H1 (cell line): ENCODE data around the gene ZBTB24. TPM values are rescaled to one million over a fixed set of nuclear protein-coding genes. Genes with fewer than 3 reads are reported as not detected.

Experiments used
- CTCF ChIA-PET: fragments of 300-600 bp; sonication (Branson Sonifier 250); formaldehyde crosslinking; loops from one replicate; lab custom pipeline; 2021; ENCODE audit not compliant: partially characterized antibody; lab: Charles Lee
- POLR2A ChIA-PET: fragments of 300-600 bp; sonication (Branson Sonifier 250); formaldehyde crosslinking; loops from one replicate; lab custom pipeline; 2021; ENCODE audit warnings: inconsistent platforms; ENCODE audit not compliant: partially characterized antibody; lab: Charles Lee
- DNase-seq, 2 experiments: peaks; one replicate each; pipeline versions ENCODE4 v3.0.0 to v3.0.0-alpha.2; 2010 to 2022; ENCODE audit warnings: low spot score in 2 of 2, low read depth in 1 of 2, mixed read lengths in 1 of 2
- FAIRE-seq: peaks from 2 replicates; lab custom pipeline; 2011; peaks lifted over from hg19 to GRCh38; lab: Jason Lieb, UNC
- H2AFZ ChIP-seq: 2 replicates; pipeline ENCODE4 v1.8.1; 2012; ENCODE audit warnings: low read length, inconsistent platforms
- H2AK5ac ChIP-seq: 2 replicates; pipeline ENCODE4 v1.6.1; 2013; ENCODE audit warnings: low read depth, low read length
- H2BK120ac ChIP-seq: replicated peaks from 2 replicates; pipeline ENCODE3; 2013; ENCODE audit warnings: low read depth, low read length, inconsistent platforms
- H2BK12ac ChIP-seq: 2 replicates; pipeline ENCODE4 v1.6.1; 2013; ENCODE audit warnings: low read depth, low read length
- H2BK15ac ChIP-seq: 2 replicates; pipeline ENCODE4 v1.6.1; 2013; ENCODE audit warnings: low read length
- H2BK20ac ChIP-seq: 2 replicates; pipeline ENCODE4 v1.6.1; 2013; ENCODE audit warnings: low read length
- H2BK5ac ChIP-seq: 2 replicates; pipeline ENCODE4 v1.6.1; 2013; ENCODE audit warnings: low read depth, low read length
- H3K14ac ChIP-seq: 2 replicates; pipeline ENCODE4 v1.6.1; 2013; ENCODE audit warnings: inconsistent platforms; ENCODE audit not compliant: insufficient read length
- H3K18ac ChIP-seq: 2 replicates; pipeline ENCODE4 v1.6.1; 2013; ENCODE audit warnings: low read length; ENCODE audit errors: extremely low read depth
- H3K23ac ChIP-seq: 2 replicates; pipeline ENCODE4 v1.6.1; 2013; ENCODE audit warnings: inconsistent platforms; ENCODE audit not compliant: insufficient read length
- H3K23me2 ChIP-seq: 2 replicates; pipeline ENCODE4 v1.6.1; 2013; ENCODE audit warnings: low read depth, low read length
- H3K27ac ChIP-seq: 2 replicates; pipeline ENCODE4 v1.6.1; 2011; ENCODE audit warnings: low read depth, low read length, inconsistent platforms
- H3K27me3 ChIP-seq, 4 experiments: replicated peaks in 1 of 4; 1 replicate in 1 of 4; 2 replicates in 3 of 4; pipeline versions ENCODE4 v1.6.1 to v1.8.1; 2011 to 2013; ENCODE audit warnings: low read length in 3 of 4, mild to moderate bottlenecking in 3 of 4, inconsistent platforms in 2 of 4, mixed read lengths in 2 of 4, moderate library complexity in 1 of 4; ENCODE audit not compliant: control insufficient read depth in 3 of 4, insufficient read depth in 3 of 4; ENCODE audit errors: extremely low read depth in 1 of 4
- H3K36me3 ChIP-seq, 4 experiments: 2 replicates each; pipeline versions ENCODE4 v1.6.1 to v1.8.1; 2011 to 2013; ENCODE audit warnings: mild to moderate bottlenecking in 4 of 4, low read length in 3 of 4, moderate library complexity in 2 of 4, control low read depth in 1 of 4, inconsistent platforms in 1 of 4; ENCODE audit not compliant: insufficient read depth in 4 of 4, control insufficient read depth in 2 of 4
- H3K4ac ChIP-seq: replicated peaks from 2 replicates; pipeline ENCODE3; 2013; ENCODE audit warnings: low read length, low read depth, mixed read lengths, inconsistent platforms; ENCODE audit not compliant: insufficient read length
- H3K4me1 ChIP-seq, 4 experiments: replicated peaks in 1 of 4; 1 replicate in 1 of 4; 2 replicates in 3 of 4; pipeline versions ENCODE4 v1.6.1 to v1.8.1; 2011 to 2013; ENCODE audit warnings: low read length in 3 of 4, inconsistent platforms in 2 of 4, mixed read lengths in 1 of 4; ENCODE audit not compliant: insufficient read depth in 4 of 4, control insufficient read depth in 3 of 4
- H3K4me2 ChIP-seq, 2 experiments: 2 replicates each; pipeline versions ENCODE4 v1.6.1 to v1.8.1; 2011 to 2013; ENCODE audit warnings: low read depth in 2 of 2, low read length in 2 of 2, control low read depth in 1 of 2, inconsistent platforms in 1 of 2, mild to moderate bottlenecking in 1 of 2; ENCODE audit not compliant: insufficient read depth in 1 of 2
- H3K4me3 ChIP-seq, 4 experiments: fragments of 200-600, 300-600 bp in 1 of 4; sonication (generic), shearing (Covaris generic), sonication (Bioruptor Twin) in 1 of 4; 2 replicates each; pipeline versions ENCODE4 v1.5.1 to v1.8.1; 2011 to 2016; ENCODE audit warnings: low read length in 4 of 4, low read depth in 3 of 4, control low read depth in 2 of 4, inconsistent platforms in 2 of 4, mild to moderate bottlenecking in 2 of 4, mixed read lengths in 1 of 4, moderate library complexity in 1 of 4; ENCODE audit not compliant: insufficient read depth in 2 of 4; ENCODE audit errors: extremely low read depth in 1 of 4
- H3K56ac ChIP-seq: replicated peaks from 2 replicates; pipeline ENCODE3; 2013; ENCODE audit warnings: low read depth, mild to moderate bottlenecking, mixed read lengths, low read length, inconsistent platforms; ENCODE audit not compliant: insufficient read length
- H3K79me1 ChIP-seq: 2 replicates; pipeline ENCODE4 v1.6.1; 2013; ENCODE audit warnings: low read depth, low read length, control low read depth
- H3K79me2 ChIP-seq, 2 experiments: 2 replicates each; pipeline versions ENCODE4 v1.6.1 to v1.8.1; 2012 to 2013; ENCODE audit warnings: low read length in 2 of 2, mild to moderate bottlenecking in 2 of 2, inconsistent platforms in 1 of 2; ENCODE audit not compliant: insufficient read depth in 2 of 2, control insufficient read depth in 1 of 2
- H3K9ac ChIP-seq, 4 experiments: replicated peaks in 1 of 4; 1 replicate in 1 of 4; 2 replicates in 3 of 4; pipeline versions ENCODE4 v1.6.1 to v1.8.1; 2011 to 2013; ENCODE audit warnings: low read depth in 3 of 4, low read length in 3 of 4, control low read depth in 2 of 4, mild to moderate bottlenecking in 2 of 4, moderate library complexity in 2 of 4, inconsistent platforms in 1 of 4; ENCODE audit errors: extremely low read depth in 1 of 4
- H3K9me3 ChIP-seq, 2 experiments: 2 replicates each; pipeline versions ENCODE4 v1.6.1 to v1.8.1; 2012 to 2013; ENCODE audit warnings: mild to moderate bottlenecking in 2 of 2, moderate library complexity in 2 of 2, control low read depth in 1 of 2, inconsistent platforms in 1 of 2, low read depth in 1 of 2, low read length in 1 of 2, mixed read lengths in 1 of 2; ENCODE audit not compliant: insufficient read depth in 2 of 2
- H4K20me1 ChIP-seq, 2 experiments: replicated peaks in 1 of 2; 2 replicates each; pipeline versions ENCODE3 to v1.8.1; 2011 to 2013; ENCODE audit warnings: inconsistent platforms in 2 of 2, low read length in 2 of 2, mild to moderate bottlenecking in 1 of 2; ENCODE audit not compliant: insufficient read depth in 2 of 2, control insufficient read depth in 1 of 2
- H4K5ac ChIP-seq: 2 replicates; pipeline ENCODE4 v1.6.1; 2013; ENCODE audit warnings: low read length, low read depth, mixed read lengths, inconsistent platforms; ENCODE audit not compliant: insufficient read length
- H4K8ac ChIP-seq: 2 replicates; pipeline ENCODE4 v1.8.0; 2013; ENCODE audit warnings: mild to moderate bottlenecking, moderate library complexity, low read length, inconsistent platforms; ENCODE audit not compliant: insufficient read depth; ENCODE audit errors: extremely low read depth
- H4K91ac ChIP-seq: replicated peaks from 2 replicates; pipeline ENCODE3; 2013; ENCODE audit warnings: low read length, mixed read lengths, inconsistent platforms; ENCODE audit not compliant: insufficient read length
- ASH2L ChIP-seq: fragments of 200-600, 300-600 bp; sonication (generic); IDR thresholded peaks from one replicate; pipeline ENCODE4 v1.7.1; 2017; ENCODE audit warnings: low read length
- EGR1 ChIP-seq: IDR thresholded peaks from 2 replicates; pipeline ENCODE4 v1.6.1; 2011; ENCODE audit warnings: low read depth, low read length, borderline replicate concordance
- EZH2 ChIP-seq: fragments of 200-600 bp; sonication (generic); IDR thresholded peaks from 2 replicates; pipeline ENCODE4 v1.7.1; 2012; ENCODE audit warnings: low read depth, mild to moderate bottlenecking, moderate library complexity, low read length, inconsistent platforms; ENCODE audit not compliant: severe bottlenecking
- GTF2F1 ChIP-seq: IDR thresholded peaks from 2 replicates; pipeline ENCODE4 v1.6.1; 2012; ENCODE audit warnings: low read depth, low read length, improper control_type of control experiment, borderline replicate concordance
- KDM1A ChIP-seq: fragments of 200-600, 300-600 bp; sonication (generic); IDR thresholded peaks from 2 replicates; pipeline ENCODE4 v1.7.1; 2016; ENCODE audit warnings: mild to moderate bottlenecking, low read length, borderline replicate concordance
- POLR2AphosphoS5 ChIP-seq: IDR thresholded peaks from 2 replicates; pipeline ENCODE4 v1.6.1; 2011; ENCODE audit warnings: low read depth, low read length
- RXRA ChIP-seq: IDR thresholded peaks from 2 replicates; pipeline ENCODE4 v1.6.1; 2011; ENCODE audit warnings: low read depth, mild to moderate bottlenecking, low read length, moderate library complexity; ENCODE audit not compliant: insufficient read depth
- SAP30 ChIP-seq: fragments of 300-600 bp; sonication (generic); IDR thresholded peaks from 2 replicates; pipeline ENCODE4 v1.7.1; 2012; ENCODE audit warnings: low read length, moderate library complexity, mild to moderate bottlenecking, inconsistent platforms; ENCODE audit not compliant: insufficient read depth, insufficient replicate concordance
- SIN3A ChIP-seq, 2 experiments: IDR thresholded peaks in 1 of 2; conservative IDR thresholded peaks in 1 of 2; 2 replicates each; pipeline ENCODE4 v1.6.1; 2011 to 2012; ENCODE audit warnings: low read length in 2 of 2, improper control_type of control experiment in 1 of 2, low read depth in 1 of 2, mild to moderate bottlenecking in 1 of 2
- YY1 ChIP-seq: IDR thresholded peaks from 2 replicates; pipeline ENCODE4 v1.6.1; 2011; ENCODE audit warnings: low read depth, mild to moderate bottlenecking, low read length
- WGBS, 2 experiments: shearing (Covaris generic) in 1 of 2; methylation state at CpG; one replicate each; pipeline versions ENCODE4 v1.1.6 to v1.1.7; 2013 to 2015; ENCODE audit warnings: low lambda C conversion rate in 2 of 2, mixed read lengths in 2 of 2, inconsistent platforms in 1 of 2, low coverage in 1 of 2, missing lambda C conversion rate in 1 of 2; ENCODE audit not compliant: insufficient replicate concordance in 2 of 2, insufficient coverage in 1 of 2, insufficient read length in 1 of 2; ENCODE audit errors: extremely low coverage in 1 of 2, missing lambda C conversion rate in 1 of 2; 5-methylcytosine and 5-hydroxymethylcytosine counted together
- polyA plus RNA-seq, 7 experiments: library from polyadenylated mRNA; depleted of rRNA in 3 of 7; stranded (reverse) in 5 of 7; unstranded in 2 of 7; fragments of >200 nt in 5 of 7; fragments of 200-250 nt in 2 of 7; gene quantifications; 1 replicate in 5 of 7; 2 replicates in 1 of 7; 4 replicates in 1 of 7; pipeline versions ENCODE4 v1.2.1 to v1.2.3, GENCODE V29; 2011 to 2013; ENCODE audit warnings: missing spikeins in 2 of 7, mixed read lengths in 2 of 7
- total RNA-seq: library from RNA; stranded (reverse); fragmentation: NEBNext Ultra II Directional; extraction: Animal tissue kit (Norgen Biotek cat#: 25700); gene quantifications from 2 replicates; pipeline ENCODE4 v1.2.1, GENCODE V29; 2021
- TF ChIP-seq, protein P1 (sequence below): IDR thresholded peaks from 2 replicates; pipeline ENCODE4 v1.6.1; 2011; ENCODE audit warnings: low read depth, mild to moderate bottlenecking, low read length; ENCODE audit not compliant: insufficient read depth

The ZBTB24 gene
- total and polyA plus RNA-seq, 2 of the 8 experiments (the other 6 are each of a cell fraction or from before 2014, with no cell fraction given) = 7.5 to 21.0 TPM

DNA sequence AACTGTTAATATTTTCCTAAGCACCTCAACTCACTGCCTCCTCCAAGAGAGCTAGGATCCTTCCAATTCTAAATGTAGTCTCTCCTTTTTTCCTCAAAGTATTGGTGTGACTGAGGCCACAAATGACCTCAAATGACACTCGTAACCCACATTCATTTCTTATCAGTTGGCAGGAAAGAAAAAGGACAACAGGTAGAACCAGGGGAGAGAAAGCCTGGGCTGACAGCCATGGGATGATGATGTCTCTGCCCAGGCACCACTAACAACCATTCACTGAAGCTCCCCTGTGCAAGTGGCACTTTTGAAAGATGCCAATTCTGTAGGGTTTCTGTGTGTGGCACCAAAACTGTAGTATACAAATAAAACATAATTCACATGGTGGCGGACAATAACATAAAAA, 7.4 kb downstream of the ZBTB24 start:
- Histone ChIP-seq H3K56ac (no peak overlapping the region), H2BK5ac (no peak overlapping the region), H3K14ac (no peak overlapping the region), H3K79me2 (peaks cover 8 to 62% of the 10 kb centered on the region in 2 experiments), H2AK5ac (no peak overlapping the region), H2AFZ (no peak overlapping the region), H3K79me1 (peaks cover 18% of the 10 kb centered on the region), H2BK20ac (no peak overlapping the region), H3K4ac (no peak overlapping the region), H3K9ac (no peak overlapping the region), H3K4me1 (peaks cover 0 to 7% (median 3%) of the 10 kb centered on the region in 4 experiments; a peak in 2 of 7 replicates), H2BK120ac (no peak overlapping the region), H3K23ac (no peak overlapping the region), H3K18ac (no peak overlapping the region), H3K4me3 (no peak overlapping the region), H3K27me3 (no peaks in the 10 kb centered on the region), H4K20me1 (peaks cover 4 to 32% of the 10 kb centered on the region in 2 experiments), H3K23me2 (0 out of 2 replicates have a peak, but pooled peaks cover 5% of the 10 kb centered on the region), H4K91ac (no peak overlapping the region), H3K4me2 (no peak overlapping the region), H3K27ac (no peak overlapping the region), H3K36me3 (peaks cover 14 to 82% (median 59%) of the 10 kb centered on the region in 4 experiments), H3K9me3 (no peaks in the 10 kb centered on the region), H4K5ac (no peak overlapping the region), H2BK12ac (no peak overlapping the region), H2BK15ac (no peak overlapping the region), H4K8ac (no peak overlapping the region)
- CTCF ChIA-PET = interaction anchor here (1.8 kb wide), 1 partner anchor 15 kb away, joined by 5 read pairs; no protein-coding TSS in a partner anchor
- FAIRE-seq = no peak
- POLR2A ChIA-PET = no interaction called here
- no peak for DNase-seq
- TF ChIP-seq GTF2F1 (no peak), POLR2AphosphoS5 (no peak), EZH2 (no peak), ASH2L (no peak), EGR1 (no peak), SIN3A (conservative IDR thresholded peaks at IDR 0.05 in 1 of 2, IDR thresholded peaks at IDR 0.05 in 1 of 2; ENCODE audit: low read depth in 1 of 2, low read length in 2 of 2) (no peak), KDM1A (no peak), YY1 (no peak), RXRA (no peak), SAP30 (no peak)
- TF ChIP-seq, protein P1, sequence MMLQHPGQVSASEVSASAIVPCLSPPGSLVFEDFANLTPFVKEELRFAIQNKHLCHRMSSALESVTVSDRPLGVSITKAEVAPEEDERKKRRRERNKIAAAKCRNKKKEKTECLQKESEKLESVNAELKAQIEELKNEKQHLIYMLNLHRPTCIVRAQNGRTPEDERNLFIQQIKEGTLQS = no peak
- 92% methylated on average over 2 of the region's 2 CpGs; no CpG with 5 or more reads in 1 of the 2 experiments for WGBS, 2 experiments
